DOHH2 (cell line): ENCODE measurements around the gene MGMT.

Source experiments
- CTCF ChIP-seq: fragments of 200-600 bp; sonication (generic); IDR thresholded peaks from one replicate; pipeline ENCODE4 v1.5.1; 2014; ENCODE audit warnings: antibody characterized with exemption, mild to moderate bottlenecking, low read depth, low read length; ENCODE audit not compliant: poor library complexity, severe bottlenecking
- EZH2phosphoT487 ChIP-seq: fragments of 200-600 bp; sonication (generic); IDR thresholded peaks from 2 replicates; pipeline ENCODE4 v1.6.1; 2017; ENCODE audit warnings: borderline replicate concordance, mild to moderate bottlenecking, antibody characterized with exemption, low read length, moderate library complexity, mixed read lengths

GRCh38 chr10:129637846-129638245 is 170.8 kb downstream of the MGMT start:
- no peak for TF ChIP-seq CTCF
- TF ChIP-seq EZH2phosphoT487, result no peak
